Hematopoietic multipotent progenitor cell (in vitro differentiated cells): Measurements from ENCODE around the gene LRRC4C. TPM values are rescaled to one million over a fixed set of nuclear protein-coding genes. Genes with fewer than 3 reads are reported as not detected.
A peak's percentile ranks its signal among the peaks of the same experiment; 100 is the strongest.

ENCODE experiments used
- DNase-seq, 3 donors: peaks; one replicate each; pipeline ENCODE4 v3.0.0-alpha.2; 2011 to 2015; ENCODE audit warnings: low read depth in 2 of 3, low spot score in 2 of 3
- total RNA-seq: library from RNA; depleted of rRNA; stranded (reverse); fragments of >200 nt; gene quantifications from one replicate; pipeline ENCODE4 v1.2.3, GENCODE V29; 2012

The LRRC4C gene
- total RNA-seq, 1 donor, result 1.9 TPM

DNA sequence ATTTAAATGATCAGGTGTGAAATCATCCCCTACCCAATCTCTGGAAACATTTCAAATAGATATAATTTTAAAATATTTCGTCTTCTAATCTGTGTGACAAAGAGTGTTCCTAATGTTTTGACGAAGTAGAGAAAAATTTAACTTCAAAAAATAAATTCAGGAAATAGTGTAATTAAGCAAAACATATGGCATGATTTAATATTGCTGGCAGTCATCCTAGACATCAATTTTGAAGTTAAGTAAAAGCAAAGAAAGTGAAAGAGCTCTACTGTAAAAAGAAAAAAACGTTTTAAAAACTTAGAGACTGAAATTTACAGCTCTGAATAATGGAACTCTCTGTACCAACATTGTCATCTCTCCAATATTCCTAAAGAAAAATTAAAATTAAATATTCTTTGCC lies 1062.3 kb downstream of the LRRC4C start:
- no peak for DNase-seq

DNA sequence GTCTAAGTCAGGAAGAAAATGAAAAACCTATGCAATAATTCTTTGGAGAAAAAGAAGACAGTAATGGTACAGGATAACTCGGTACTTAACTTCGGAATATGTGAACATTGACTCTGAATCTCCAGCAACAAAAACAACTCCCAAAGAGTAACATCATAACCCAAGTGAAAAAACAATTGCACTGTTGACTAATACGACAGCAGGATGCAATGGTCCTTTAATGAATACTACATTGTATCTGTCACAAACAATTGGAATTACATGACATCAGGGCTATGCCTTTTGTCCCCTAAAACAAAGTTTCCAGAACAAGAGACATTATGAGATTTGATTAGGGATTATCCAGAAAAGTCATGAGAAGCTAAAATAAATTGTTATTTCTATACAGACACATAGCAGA lies 1065.9 kb downstream of the LRRC4C start:
- DNase-seq, result no peak

DNA sequence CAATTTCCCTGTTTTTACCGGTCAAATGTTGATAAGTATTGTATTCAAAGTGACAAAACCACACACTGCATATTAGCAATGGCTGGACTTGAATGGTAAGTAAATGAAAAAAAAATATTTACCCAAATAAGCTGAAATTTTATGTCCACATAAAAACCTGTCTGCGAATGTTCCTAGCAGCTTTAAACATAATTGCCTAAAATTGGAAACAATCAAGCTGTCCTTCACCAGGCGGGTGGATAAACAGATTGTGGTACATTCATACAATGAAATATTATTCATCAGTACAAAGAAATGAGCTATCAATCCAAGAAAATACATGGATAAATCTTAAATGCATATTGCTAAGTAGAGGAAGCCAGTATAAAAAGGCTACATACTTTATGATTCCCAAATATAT lies 1067.8 kb downstream of the LRRC4C start:
- DNase-seq, result no peak

DNA sequence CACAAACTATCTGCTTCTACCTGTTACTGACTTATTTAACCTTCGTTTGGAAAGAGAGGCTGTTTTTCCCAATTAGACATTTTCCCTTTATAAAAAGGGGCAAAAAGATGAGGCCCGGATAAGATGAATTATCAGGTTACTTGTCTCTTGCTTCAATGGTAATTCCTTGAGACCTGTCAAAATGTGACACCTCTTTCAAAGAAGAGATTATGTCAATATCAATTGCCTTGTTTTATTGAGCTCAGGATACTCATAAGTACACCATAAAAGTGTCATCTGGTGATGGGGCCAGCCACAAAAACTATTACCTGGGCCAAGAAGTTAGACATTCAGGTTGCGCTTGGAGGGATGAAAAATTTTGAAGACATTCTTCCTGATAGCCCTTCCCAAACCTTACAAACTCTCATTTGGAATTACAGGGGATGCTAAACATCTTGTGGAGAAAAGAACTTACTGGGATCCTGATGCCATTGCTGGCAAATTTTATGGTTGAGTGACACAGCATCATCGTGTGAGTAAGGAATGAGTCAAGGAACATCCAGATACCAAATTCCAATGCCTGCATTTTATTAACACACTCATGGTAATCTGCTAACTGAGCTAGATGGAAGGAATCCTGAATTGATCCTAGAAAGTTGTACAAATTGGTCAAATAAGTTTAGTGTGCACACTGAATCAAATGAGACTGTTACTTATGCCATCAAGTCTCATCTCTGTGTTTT lies 1071.2 kb downstream of the LRRC4C start:
- no peak for DNase-seq

DNA sequence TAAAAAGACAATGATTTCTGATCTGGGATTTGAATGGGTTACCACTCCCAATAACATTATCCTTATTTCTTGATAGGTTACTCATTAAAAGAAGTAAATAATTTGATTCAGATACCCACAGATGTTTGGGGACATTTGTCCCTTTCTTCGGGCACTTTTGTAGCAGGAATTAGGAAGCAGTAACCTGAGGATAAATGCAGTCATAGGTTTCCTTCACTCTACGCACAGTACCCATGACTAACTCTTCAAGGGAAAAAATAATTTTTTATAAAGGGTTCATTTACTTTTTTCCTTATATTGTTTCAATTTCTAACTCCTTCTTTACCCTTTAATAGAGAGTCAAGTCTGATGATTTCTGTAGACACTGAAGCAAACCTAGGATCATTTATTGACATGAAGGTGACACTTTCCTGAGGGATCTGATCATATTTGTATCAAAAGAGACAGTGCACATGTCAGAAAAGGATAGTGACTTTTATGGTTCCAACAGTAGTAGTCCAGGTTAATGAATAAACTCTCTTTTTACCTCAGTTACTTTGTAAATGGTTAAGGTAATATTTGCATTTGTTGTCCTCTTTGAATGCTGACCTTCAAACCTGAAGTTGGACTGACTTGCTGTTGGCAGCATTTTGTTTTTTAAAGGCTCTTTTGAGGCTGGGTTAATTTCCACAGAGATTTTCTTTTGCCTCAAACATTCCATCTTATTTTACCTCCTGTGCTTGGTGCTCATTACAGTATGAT lies 1072.0 kb downstream of the LRRC4C start:
- DNase-seq, result no peak

DNA sequence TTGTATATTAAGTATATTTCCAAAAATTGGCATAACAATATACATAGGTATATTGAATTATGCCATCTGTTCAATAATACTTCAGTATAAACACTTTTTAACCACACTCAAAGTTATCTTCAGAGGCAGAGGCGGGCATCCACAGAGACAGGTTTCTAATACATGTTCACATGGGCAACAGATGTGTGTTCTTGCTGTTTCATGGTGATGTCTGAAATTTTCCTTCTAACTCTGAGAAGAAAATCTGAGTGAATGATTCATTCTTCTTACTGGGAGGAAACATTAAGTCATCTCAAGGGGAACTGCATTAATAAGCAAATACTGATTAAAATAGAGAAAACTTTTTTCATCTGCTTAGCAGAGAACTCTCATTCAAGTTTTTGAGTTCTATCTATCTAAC lies 1074.5 kb downstream of the LRRC4C start:
- DNase-seq, result no peak

DNA sequence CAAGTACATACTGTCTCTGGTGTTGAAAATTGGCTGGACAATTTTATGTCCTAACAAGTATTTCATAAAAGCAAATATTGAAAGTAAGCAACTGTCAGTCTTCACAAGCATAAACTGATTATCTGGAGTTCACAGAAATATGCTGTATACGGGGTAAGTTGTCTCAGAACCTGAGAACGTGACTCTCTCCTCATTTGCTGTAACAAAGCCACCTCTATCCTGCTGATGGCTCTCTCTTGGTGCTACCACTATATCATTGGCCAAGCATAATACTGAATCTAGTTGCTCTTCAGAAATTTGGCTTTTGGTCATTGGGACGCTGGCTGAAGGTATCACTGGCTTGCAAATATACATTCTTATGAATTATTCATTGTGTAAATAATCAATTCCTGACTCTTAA lies 1078.0 kb downstream of the LRRC4C start:
- DNase-seq, result no peak

DNA sequence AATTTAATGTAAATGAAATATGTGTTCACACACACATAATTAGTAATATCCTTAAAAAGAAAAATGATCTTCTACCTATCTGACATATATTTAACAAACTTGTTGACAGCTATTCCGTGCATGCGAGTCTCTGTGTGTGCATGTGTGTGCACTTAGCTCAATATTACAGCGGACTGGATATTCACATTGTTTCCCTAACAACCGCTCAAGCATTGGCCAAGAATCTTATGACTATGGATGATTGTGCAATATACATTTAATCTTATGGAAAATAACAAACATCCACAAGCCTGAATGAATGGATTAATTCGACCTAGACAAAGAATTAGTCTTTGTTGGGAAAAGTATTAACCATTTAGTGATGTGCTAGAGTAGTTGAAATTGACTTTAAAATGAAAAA lies 1078.6 kb downstream of the LRRC4C start:
- DNase-seq, result no peak

DNA sequence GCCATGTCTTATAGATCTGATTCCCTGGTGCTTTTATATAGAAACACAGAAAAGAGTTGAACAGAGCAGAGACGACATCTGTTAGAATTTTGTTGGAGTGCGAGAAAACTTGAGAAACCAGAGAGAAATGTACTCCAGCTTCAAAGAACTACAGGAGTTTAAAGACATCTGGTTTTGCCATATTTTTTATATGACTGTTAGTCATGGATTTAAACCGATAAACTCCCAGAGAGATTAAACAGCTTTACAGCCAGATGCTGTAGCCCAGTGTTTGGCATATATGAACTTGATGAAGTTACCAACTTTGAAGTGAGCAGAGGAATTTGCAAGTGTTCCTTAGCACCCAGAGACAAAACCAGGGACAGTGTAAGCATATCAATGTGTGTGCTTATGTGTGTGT lies 1083.1 kb downstream of the LRRC4C start:
- no peak for DNase-seq

DNA sequence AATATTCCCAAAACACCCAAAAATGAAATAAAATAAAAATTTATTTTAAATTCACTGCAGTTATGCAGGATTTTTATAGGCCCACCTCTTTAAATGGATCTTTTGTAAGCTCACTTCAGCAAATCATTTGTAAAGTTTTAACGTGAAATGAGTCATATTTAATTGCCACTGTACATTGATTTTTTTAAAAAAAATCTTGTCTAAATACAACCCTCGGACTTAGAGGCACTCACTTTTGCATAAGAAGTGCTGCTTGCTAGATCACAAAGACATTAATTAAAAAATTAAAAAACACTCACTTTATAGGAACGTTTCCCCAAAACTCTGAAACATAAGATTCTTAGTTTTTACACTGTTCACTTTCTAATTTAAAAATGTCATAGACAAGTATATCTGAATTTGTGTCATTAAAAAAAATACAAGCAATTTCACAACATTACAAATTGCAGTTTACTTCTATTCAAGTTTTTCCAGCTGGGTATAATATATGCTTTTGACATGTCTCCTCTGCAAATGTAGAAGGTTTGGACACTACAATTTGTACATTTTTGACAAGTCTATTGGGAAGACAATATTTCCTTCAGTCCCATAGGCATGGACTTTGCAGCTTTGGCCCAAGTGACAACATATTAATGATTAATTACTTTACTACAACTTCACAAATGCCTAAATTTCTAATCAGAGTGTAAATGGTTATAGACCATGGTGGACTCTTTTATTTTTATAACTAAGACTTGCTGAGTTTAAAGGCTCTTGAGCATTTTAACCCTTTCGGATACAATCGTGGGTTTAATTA lies 1088.4 kb downstream of the LRRC4C start:
- DNase-seq, result no peak

DNA sequence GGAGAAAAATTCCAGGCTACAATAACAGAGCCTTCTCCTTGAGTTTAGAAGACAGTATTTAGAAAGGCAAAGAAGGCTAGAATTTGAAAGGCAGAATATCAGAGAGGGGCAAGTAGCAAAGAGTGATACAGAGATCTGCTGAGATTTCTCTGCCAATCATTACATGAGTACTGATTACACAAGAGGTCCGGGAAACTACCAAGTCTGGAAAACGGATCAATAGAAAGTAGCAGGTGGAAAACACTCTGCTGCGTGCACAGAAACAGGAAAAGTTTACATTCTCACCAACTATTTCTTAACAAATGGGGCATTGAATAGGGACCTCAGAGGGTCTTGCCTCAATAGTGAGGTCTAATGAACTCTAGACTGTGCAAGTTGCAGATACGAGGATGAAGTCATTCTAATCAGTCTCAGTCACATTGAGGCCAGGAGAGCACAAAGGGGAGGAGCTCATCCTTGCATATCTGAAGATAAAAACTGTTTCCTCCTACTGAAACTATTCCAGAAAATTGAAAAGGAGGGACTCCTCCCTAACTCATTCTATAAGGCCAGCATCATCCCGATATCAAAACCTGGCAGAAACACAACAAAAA lies 1099.2 kb downstream of the LRRC4C start:
- no peak for DNase-seq

DNA sequence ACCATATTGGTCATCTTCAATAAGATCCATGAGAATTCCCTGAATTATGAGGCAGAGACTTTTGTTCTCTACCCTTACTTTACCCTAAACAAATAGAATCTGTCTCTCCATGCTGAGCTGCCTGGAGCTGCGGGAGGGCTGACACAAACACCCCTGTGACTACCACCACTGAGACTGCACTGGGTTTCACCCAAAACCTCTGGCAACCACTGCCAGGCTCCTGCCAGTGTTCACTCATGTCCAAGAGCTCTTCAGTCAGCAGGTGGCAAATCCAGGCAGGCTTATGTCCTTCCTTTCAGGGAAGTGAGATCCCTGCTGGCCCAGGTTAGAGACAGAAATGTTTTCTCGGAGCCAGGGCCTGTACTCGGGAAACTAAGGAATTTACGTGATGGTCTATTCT lies 1105.3 kb downstream of the LRRC4C start:
- no peak for DNase-seq

DNA sequence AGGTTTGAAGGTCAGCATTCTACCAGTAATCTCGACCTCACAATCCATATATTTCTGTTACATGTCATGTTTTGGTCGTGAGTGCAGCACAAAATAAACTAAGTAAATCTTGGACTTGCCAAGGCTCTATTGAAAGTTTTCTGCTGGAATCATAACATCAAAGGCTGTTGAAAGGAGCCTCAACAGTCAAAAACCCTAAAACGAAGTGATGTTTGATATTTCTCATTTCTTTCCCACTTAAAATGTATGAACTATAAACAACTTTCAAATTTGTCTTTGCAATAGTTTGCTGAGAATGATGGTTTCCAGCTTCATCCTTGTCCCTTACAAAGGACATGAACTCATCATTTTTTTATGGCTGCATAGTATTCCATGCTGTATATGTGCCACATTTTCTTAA lies 1118.5 kb downstream of the LRRC4C start:
- DNase-seq, result no peak

DNA sequence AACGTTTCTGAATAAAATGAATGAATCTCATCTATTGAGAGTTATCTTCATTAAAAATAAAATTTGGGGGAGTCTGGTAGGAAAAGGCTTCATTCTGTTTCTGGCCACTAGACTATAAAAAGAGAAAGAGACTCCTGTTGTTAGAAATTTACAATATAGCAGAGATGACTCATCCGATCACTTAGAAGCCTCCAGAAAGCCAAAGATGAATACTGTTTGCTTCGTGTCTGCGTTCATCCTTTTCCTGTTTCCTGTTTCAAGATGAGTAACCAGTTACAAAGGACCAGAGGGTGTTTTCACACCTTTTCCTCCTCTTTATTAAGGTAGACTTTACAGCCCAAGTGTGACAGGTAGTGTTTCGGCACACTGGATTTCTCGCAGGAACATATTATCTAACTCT lies 1120.7 kb downstream of the LRRC4C start:
- DNase-seq, result no peak

DNA sequence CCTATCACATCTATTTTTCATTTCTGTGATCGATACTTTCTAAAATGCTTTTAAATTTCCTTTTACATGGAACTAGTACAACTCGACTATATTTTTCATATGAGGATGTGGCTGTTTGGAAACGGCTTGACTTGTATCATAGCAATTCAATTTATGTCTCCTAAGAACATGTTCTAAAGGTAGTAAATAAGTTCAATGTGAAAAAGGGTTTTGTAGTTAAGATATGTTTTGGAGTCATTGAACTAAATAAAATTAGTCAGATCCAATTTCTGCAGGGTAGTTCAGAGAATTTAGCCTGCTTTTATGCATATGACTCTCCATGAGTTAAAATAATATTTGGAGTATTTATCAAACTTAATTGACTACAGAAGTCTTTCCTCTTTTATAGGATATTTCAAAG lies 1121.4 kb downstream of the LRRC4C start:
- DNase-seq, result no peak

DNA sequence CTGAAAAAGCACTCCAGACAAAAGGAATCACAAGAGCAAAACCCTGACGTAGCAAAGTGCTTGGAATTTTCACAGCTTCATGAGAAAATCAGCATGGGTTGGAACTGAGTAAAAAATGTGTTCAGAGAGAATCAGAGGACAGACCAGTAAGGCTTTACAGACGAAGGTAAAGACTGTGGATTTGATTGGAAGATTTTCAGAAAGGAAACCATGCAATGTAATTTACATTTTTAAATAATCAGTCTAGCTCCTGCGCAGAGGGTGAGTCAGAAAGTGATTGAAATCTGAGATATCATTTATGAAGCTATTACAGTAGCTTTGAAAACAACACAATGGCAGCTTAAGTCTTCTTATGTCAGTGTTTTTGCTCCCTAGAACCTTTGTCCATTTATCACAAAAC lies 1122.3 kb downstream of the LRRC4C start:
- DNase-seq, result no peak

DNA sequence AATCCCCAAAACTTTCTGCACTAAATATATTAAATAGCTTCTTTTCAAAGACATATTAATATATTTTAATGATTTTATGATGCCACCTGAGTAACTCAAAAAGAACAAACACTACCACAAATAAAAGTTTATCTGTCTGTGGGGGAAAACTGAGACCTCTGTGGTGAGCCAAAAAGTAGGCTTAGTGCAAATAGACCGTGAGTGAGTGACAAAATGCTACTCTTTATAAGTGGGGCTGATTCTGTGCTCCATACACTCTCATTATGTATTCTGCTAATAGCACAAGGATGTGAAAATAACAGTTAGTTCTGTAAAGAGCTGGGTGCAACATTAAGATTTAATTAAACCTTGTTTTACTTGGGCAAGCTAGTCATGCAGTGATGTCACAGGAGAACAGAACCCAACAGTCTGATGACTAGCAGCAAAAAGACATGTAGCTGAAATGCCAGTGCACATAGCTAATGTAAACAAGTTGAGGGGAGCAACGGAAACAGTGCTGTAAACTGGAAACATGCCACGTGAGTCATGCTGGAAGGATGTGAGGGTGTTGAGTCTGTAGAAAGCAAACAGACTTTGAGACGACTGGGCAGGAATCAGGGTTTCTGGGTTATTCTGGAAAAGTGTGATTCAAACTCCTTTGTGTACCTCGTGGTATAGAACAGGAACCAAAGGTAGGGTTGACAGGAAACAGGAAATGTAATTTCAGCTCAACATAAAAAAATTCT lies 1130.4 kb downstream of the LRRC4C start:
- DNase-seq, result peak in 2 of 3 donors; percentile 45 to 50

DNA sequence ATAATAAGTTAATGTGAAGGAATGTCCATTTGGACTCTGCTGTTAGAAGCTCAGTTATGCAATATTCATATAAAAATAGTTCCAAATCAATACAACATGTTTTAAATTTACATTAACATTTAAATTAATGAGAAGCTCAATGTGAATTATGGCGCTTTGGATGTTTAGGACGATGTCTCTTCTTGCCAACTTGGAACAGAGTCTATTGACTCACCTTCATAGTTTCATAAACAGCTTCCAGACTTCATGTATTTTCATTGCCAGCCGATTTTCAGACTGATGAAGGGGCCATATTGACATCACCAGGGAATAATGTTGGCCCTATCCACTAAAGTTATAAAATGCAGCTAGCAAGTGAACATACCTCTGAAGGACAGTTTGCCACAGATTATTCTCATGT lies 1136.2 kb downstream of the LRRC4C start:
- no peak for DNase-seq

DNA sequence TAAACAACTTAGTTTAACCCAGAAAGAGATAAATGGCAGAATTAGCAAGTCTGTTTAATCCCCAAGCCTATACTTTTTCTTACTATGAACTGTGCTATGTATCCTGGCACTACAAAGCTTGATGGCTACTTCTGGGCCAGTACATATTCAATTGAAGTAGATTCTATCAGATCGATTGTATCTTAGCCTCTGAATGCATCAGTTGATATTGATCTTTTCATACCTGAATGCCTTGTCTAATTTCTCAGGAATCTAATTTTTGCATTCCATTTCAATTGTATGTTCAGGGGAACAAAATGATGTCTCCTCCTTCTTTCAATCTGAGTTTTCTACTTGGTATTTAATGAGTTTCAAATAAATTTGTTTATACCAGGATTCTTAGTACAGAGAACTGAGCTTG lies 1137.9 kb downstream of the LRRC4C start:
- DNase-seq, result no peak

DNA sequence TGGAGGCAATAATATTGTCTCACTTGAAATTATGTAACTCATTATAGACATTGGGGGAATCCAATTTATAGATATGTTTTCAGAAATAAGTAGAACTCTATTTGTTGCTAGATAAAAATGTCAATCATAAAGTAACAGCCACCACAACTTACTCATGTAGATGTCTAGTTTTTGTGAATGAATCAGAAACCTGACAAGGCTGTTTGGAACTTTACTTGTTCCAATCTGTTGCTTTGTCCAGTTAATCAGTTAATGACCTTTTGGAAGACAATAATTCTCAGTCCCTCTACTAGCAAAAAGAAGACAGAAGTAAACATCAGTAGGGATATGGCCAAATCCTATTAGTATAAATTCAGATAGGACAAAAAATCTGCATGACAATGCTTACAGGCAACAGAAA lies 1143.3 kb downstream of the LRRC4C start:
- no peak for DNase-seq

DNA sequence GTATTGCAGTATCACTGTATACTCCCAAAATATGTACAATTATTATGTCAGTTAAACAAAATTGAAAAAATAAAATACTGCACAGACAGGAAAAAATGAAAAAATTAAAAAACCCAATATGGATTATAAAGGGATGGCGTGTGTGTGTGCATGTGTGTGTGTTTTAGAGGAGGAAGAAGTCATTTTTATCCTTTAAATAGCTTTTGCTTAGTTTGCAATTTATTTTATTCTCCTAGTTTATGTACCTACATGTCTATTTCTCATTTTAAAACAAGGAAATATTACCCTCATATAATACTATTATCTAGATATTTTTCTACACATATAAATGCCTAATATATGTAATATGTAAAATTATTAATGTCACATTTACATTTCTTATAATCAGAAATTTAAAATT lies 1144.3 kb downstream of the LRRC4C start:
- DNase-seq, result no peak
